Activated CD8-positive, alpha-beta memory T cell treated with anti-CD3 and anti-CD28 coated beads, Interleukin-2, amount 10 ng/mL, durations not matched to agents 7 days and 5 days (primary cell): ENCODE measurements around the gene SNED1. TPM values are rescaled to one million over a fixed set of nuclear protein-coding genes. Genes with fewer than 3 reads are reported as not detected.

ENCODE experiments used
- ATAC-seq: fragments of 150-1000 bp; cut with Tn5 transposase; one replicate; pipeline ENCODE4 v1.10.0; 2021; ENCODE audit warnings: moderate library complexity
- CTCF ChIA-PET: fragments of 350-600 bp; sonication (Branson Sonifier 250); formaldehyde crosslinking; loops from one replicate; lab custom pipeline; 2021; ENCODE audit warnings: antibody characterized with exemption; lab: Charles Lee
- DNase-seq: peaks from one replicate; pipeline ENCODE4 v3.0.0-alpha.2; 2020
- H3K27ac Mint-ChIP-seq: one replicate; pipeline ENCODE4 v1.8.0; 2021; ENCODE audit warnings: mild to moderate bottlenecking, mixed read lengths
- H3K27me3 Mint-ChIP-seq: one replicate; pipeline ENCODE4 v1.8.0; 2021; ENCODE audit warnings: mixed read lengths
- H3K36me3 Mint-ChIP-seq: one replicate; pipeline ENCODE4 v1.8.0; 2021; ENCODE audit warnings: mild to moderate bottlenecking, mixed read lengths
- H3K4me1 Mint-ChIP-seq: one replicate; pipeline ENCODE4 v1.8.0; 2021; ENCODE audit warnings: mixed read lengths
- H3K4me3 Mint-ChIP-seq: one replicate; pipeline ENCODE4 v1.8.0; 2021; ENCODE audit warnings: mild to moderate bottlenecking, moderate library complexity, mixed read lengths
- H3K9me3 Mint-ChIP-seq: one replicate; pipeline ENCODE4 v1.8.0; 2022; ENCODE audit warnings: low read depth, mixed read lengths
- total RNA-seq, 2 experiments: library from RNA; stranded (reverse); gene quantifications; one replicate each; pipeline ENCODE4 v1.2.3, GENCODE V29; 2021

SNED1 gene
- total RNA-seq, 2 experiments from 2014 or later: 3.6 to 4.6 TPM

DNA sequence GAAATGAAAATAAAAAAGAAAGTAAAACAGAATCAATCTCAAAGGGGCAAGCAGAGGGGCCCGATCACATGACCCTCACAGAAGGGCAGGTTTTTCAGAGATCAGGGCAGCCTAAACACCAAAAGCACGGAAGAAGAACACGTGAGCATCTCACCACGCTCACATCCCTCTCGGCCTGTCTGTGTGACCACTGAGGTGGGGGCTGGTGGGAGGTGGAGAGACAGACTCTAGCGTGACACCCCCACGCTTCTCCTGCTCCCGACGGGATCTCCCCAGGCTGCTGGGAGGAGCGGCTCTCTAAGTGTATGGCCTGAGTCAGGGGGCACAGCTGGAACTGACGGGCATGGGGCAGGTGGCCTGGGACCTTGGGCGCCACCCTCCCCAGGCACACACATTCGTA lies 127.2 kb downstream of the SNED1 start:
- Mint-ChIP-seq H3K36me3 (peaks cover 30% of the 10 kb centered on the region), H3K9me3 (no peaks in the 10 kb centered on the region), H3K27ac (no peak overlapping the region), H3K4me1 (peaks cover 29% of the 10 kb centered on the region), H3K4me3 (no peak overlapping the region), H3K27me3 (no peaks in the 10 kb centered on the region)
- CTCF ChIA-PET: no interaction called here
- no peak for DNase-seq
- no peak for ATAC-seq

DNA sequence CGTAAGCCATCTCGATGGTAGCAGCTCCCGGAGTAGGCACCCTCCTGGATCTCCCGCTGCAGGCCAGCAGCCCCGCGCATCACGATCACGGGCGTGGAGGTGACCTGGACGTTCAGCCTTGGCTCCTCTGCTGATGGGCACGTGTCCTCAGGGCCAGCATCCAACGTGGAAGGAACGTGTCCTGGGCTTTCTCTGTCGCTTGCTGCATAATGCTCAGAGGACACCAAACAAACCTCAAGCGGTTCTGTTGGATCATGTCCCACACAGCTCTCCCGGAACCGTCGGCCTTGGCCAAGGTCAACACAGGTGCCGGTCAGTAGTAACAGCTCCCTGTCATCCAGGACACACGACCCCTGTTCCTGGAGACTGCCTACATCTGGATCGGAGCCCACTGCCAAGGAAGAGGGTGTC lies 127.8 kb downstream of the SNED1 start:
- H3K36me3 Mint-ChIP-seq: peaks cover 24% of the 10 kb centered on the region
- H3K4me1 Mint-ChIP-seq: peaks cover 29% of the 10 kb centered on the region
- H3K4me3 Mint-ChIP-seq: no peak overlapping the region
- no peak overlapping the region for H3K27ac Mint-ChIP-seq
- ATAC-seq: no peak
- no peaks in the 10 kb centered on the region for H3K27me3 Mint-ChIP-seq
- CTCF ChIA-PET: no interaction called here
- H3K9me3 Mint-ChIP-seq: no peaks in the 10 kb centered on the region
- DNase-seq: no peak

DNA sequence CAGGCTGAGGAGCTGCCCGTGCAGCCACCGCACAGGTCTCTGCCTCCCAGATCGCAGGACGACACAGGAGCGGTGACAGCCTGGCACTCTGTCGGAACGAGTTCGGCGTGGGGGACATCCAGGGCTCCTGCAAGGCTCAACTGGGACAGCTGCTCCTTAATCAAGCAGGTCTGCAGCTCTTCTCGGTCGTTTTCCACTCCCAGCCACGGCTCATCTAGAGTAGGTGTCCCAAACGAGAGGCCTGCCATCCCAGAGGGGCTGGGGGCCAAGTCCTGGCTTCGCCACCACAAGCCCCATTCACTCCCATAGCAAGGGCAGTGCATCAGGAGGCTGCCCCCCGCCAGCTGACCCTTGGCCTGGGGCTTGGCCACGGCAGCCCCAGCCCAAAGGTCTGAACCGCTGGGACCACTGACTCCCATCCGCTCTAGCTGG lies 128.4 kb downstream of the SNED1 start:
- ATAC-seq: no peak
- DNase-seq: no peak
- Mint-ChIP-seq H3K27ac (no peak overlapping the region), H3K27me3 (no peaks in the 10 kb centered on the region), H3K4me3 (no peak overlapping the region), H3K36me3 (peaks cover 18% of the 10 kb centered on the region), H3K9me3 (no peaks in the 10 kb centered on the region), H3K4me1 (peaks cover 29% of the 10 kb centered on the region)
- CTCF ChIA-PET: no interaction called here

DNA sequence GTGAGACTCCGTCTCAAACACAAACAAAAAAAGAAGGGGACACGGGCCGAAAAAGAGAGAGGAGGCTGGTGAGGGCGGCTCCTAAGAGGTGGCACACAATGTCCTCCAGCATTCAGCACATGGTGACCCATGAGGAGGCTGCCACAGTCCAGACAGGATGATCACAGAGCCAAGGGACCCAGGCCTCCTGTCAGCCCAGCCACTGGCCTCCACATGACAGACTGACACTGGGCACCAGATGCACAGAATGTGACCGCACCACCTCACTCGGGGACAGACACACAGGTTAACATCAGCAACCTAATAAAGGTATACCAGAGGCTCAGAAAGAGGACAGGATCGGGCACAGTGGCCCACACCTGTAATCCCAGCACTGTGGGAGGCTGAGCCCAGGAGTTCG lies 129.8 kb downstream of the SNED1 start:
- H3K36me3 Mint-ChIP-seq: peaks cover 10% of the 10 kb centered on the region
- H3K27ac Mint-ChIP-seq: peak overlapping the region; percentile 65
- CTCF ChIA-PET: no interaction called here
- H3K4me1 Mint-ChIP-seq: peaks cover 29% of the 10 kb centered on the region
- ATAC-seq (no peak), DNase-seq (no peak)
- H3K4me3 Mint-ChIP-seq: no peak overlapping the region
- H3K9me3 Mint-ChIP-seq: no peaks in the 10 kb centered on the region
- H3K27me3 Mint-ChIP-seq: no peaks in the 10 kb centered on the region

DNA sequence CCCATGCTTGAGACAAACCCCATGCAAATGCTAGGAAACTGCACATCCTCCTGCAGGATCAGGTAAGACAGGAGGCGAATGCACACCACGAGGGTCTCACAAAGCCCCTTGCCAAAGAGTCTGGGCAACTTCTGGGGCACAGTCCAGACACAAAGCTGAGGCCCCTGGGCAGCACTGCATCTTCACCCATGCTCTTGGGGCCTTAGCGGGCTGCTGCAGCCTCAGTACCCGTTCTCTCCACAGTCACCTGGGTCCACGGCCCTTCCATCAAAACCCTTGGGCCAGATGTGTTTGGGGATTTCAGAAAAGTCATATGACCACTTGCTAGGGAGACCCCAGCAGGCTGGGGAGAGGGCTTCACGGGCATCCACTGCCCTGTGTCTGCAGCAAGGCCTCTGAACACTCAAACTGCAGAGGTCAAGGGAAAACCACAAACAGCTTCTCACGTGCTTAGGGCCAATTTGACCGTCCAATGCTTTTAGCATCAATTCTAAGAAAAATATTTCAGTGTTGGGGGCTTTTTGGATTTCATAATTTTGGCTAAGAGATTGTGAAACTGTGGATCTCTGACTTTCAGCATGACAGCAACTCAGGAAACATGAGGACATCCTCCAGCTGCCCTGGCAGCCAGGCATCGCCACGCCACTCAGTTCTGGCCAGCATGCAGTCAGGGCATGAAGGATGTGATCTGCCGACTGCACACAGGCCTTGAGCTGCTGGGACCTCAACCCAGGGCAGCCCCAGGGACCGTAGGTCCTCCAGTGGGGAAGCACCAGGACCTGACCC lies 130.9 kb downstream of the SNED1 start:
- ATAC-seq: no peak
- H3K4me1 Mint-ChIP-seq: peaks cover 23% of the 10 kb centered on the region
- H3K27me3 Mint-ChIP-seq: no peaks in the 10 kb centered on the region
- H3K4me3 Mint-ChIP-seq: no peak overlapping the region
- peaks cover 7% of the 10 kb centered on the region for H3K36me3 Mint-ChIP-seq
- CTCF ChIA-PET: interaction anchor here (1.0 kb wide), 1 partner anchor 51 kb away, joined by 3 read pairs; no protein-coding TSS in a partner anchor
- no peaks in the 10 kb centered on the region for H3K9me3 Mint-ChIP-seq
- no peak for DNase-seq
- H3K27ac Mint-ChIP-seq: no peak overlapping the region

DNA sequence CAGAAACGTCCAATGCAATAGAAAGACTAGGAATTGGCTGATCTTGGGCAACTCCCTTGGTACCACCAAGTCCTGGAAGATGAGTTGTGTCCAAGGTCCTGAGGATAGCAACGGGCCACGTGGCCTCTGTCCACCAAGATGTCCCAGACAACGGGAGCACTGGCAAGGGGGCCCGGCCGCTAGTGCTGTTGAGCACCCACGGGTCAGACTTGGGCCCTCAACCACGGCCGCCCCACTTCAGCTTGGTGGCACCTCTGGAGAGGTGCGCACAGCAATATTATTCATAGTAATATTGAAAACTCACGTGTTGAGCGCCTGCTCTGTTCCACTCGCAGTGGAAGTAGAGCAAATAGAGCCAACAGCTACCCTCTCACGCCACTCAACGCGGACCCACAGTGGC lies 131.9 kb downstream of the SNED1 start:
- Mint-ChIP-seq H3K36me3 (peaks cover 7% of the 10 kb centered on the region), H3K27ac (no peak overlapping the region), H3K4me1 (peaks cover 23% of the 10 kb centered on the region), H3K4me3 (no peak overlapping the region), H3K27me3 (no peaks in the 10 kb centered on the region), H3K9me3 (no peaks in the 10 kb centered on the region)
- DNase-seq (no peak), ATAC-seq (no peak)
- CTCF ChIA-PET: no interaction called here

DNA sequence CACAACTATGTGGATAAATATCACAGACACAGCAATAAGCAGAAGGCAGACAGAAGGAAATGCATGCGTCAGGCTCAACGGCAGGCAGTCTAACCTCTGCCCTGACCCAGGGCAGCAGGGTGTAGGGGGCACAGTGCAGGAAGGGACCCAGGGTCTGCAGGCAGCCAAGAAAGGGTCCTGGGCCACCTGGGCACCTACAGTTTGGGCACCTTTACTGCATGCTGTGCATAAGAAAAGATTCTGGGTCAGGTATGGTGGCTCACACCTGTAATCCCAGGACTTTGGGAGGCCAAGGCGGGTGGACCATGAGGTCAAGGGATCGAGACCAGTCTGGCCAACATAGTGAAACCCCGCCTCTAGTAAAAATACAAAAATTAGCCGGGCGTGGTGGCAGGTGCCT lies 133.1 kb downstream of the SNED1 start:
- Mint-ChIP-seq H3K9me3 (no peaks in the 10 kb centered on the region), H3K27me3 (no peaks in the 10 kb centered on the region), H3K36me3 (peaks cover 3% of the 10 kb centered on the region), H3K4me3 (no peak overlapping the region), H3K27ac (no peak overlapping the region), H3K4me1 (peaks cover 18% of the 10 kb centered on the region)
- ATAC-seq (no peak), DNase-seq (no peak)
- CTCF ChIA-PET: no interaction called here

DNA sequence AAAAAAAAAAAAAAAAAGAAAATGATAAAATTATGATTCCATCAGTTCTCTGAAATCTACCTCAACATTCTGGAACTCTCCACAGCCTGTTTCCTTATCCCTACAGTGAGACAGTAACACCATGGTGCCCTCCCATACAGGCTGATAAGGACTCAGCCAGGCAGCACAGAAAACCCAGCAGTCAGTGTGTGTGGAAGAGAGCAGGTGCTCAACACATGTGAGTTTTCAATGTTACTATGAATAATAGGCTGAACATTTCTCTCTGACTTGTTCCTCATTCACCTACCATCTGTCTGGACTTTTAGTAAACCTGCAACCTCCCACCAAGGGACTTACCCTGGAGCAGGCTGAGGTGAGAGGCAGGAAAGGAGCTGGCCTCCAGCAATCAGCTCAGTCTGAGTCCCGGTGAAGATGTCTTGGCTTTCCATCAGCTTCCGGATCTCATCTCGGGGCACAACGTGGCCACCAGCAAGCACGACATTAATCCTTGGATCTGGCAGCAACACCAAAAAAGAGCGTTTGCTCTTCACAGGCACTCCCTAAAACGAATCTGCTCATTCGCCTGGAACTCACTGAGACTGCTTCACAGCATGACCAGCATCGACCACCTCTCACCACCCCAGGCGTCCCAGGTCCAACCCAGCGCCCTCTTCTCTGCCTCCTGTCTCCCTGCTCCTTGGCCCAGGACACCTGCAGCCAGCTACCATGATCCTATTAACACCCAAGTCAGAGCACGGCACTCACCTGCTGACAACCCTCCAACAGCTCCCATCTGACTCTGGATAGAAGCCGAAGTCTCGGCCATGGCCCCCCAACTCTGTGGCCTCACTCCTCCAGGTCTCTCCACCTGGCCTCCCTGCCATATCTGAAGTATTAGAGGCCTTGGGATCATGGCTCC lies 134.4 kb downstream of the SNED1 start:
- no peaks in the 10 kb centered on the region for H3K9me3 Mint-ChIP-seq
- H3K4me1 Mint-ChIP-seq: peaks cover 11% of the 10 kb centered on the region
- peaks cover 3% of the 10 kb centered on the region for H3K36me3 Mint-ChIP-seq
- ATAC-seq (no peak), DNase-seq (no peak)
- H3K27me3 Mint-ChIP-seq: no peaks in the 10 kb centered on the region
- CTCF ChIA-PET: interaction anchor here (0.7 kb wide), 1 partner anchor 25 kb away, joined by 3 read pairs; no protein-coding TSS in a partner anchor
- H3K4me3 Mint-ChIP-seq: no peak overlapping the region
- H3K27ac Mint-ChIP-seq: no peak overlapping the region

DNA sequence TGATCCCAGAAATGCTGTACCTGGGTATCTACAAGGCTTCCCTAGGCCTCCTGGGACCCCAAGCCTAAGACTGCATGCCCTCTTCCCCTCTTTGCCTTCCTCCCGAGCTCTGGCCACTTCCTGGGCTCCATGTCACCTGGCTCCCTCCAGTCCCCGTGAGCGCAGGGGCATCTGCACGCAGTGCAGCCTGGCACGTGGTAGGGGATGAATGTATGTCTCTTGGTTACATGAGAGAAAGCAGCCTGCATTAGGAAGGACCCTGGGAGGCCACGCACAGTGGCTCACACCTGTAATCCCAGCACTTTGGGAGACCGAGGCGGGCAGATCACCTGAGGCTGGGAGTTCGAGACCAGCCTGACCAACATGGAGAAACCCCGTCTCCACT lies 135.0 kb downstream of the SNED1 start:
- CTCF ChIA-PET: no interaction called here
- Mint-ChIP-seq H3K4me3 (no peak overlapping the region), H3K36me3 (peaks cover 3% of the 10 kb centered on the region), H3K27me3 (no peaks in the 10 kb centered on the region), H3K9me3 (no peaks in the 10 kb centered on the region), H3K4me1 (peaks cover 5% of the 10 kb centered on the region), H3K27ac (no peak overlapping the region)
- ATAC-seq: no peak
- no peak for DNase-seq

DNA sequence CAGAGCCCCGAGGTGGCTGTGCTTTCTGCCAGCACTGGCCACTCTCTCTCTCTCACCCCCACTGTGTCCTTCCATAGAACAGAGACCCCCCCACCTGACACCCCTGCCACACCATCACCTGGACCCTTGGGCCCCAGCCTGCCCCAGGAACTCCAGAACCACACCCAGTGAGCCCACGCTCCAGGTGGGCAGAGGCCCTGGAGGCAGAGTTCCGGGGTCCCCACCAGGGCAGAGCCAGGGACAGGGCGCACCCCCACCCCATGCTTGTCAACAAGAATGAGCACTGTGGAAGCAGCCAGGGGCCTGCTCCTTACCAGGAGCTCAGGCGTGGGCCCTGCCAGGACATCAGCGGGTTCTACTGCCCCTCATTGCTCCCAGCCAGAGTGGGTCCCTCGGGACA lies 136.3 kb downstream of the SNED1 start:
- CTCF ChIA-PET: no interaction called here
- H3K4me3 Mint-ChIP-seq: no peak overlapping the region
- no peaks in the 10 kb centered on the region for H3K27me3 Mint-ChIP-seq
- DNase-seq (no peak), ATAC-seq (no peak)
- H3K4me1 Mint-ChIP-seq: peaks cover 3% of the 10 kb centered on the region
- H3K27ac Mint-ChIP-seq: no peak overlapping the region
- no peaks in the 10 kb centered on the region for H3K9me3 Mint-ChIP-seq
- peaks cover 3% of the 10 kb centered on the region for H3K36me3 Mint-ChIP-seq

DNA sequence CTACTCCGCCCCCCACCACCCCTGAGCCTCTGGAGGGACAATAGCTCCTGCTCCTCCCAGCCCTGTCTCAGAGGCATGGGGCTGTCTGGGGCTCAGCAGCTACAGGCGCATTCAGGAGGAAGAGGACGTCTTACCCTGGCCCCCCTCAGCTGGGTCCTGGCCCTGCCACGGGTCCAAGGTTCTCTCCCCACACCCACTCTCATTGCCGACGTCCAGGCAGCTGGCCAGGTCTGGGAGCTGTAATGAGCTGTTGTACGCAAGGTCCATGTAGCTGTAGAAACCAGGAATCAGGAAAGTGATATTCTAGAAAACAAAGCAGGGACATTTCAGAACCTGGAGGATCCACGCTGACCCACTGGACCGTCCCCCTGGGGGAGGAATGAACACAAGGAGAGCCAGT lies 137.3 kb downstream of the SNED1 start:
- Mint-ChIP-seq H3K27ac (no peak overlapping the region), H3K4me3 (no peak overlapping the region), H3K27me3 (no peaks in the 10 kb centered on the region), H3K9me3 (no peaks in the 10 kb centered on the region), H3K4me1 (no peaks in the 10 kb centered on the region), H3K36me3 (peaks cover 3% of the 10 kb centered on the region)
- no peak for ATAC-seq
- CTCF ChIA-PET: interaction anchor here (1.0 kb wide), 1 partner anchor 22 kb away, joined by 3 read pairs; no protein-coding TSS in a partner anchor
- no peak for DNase-seq

DNA sequence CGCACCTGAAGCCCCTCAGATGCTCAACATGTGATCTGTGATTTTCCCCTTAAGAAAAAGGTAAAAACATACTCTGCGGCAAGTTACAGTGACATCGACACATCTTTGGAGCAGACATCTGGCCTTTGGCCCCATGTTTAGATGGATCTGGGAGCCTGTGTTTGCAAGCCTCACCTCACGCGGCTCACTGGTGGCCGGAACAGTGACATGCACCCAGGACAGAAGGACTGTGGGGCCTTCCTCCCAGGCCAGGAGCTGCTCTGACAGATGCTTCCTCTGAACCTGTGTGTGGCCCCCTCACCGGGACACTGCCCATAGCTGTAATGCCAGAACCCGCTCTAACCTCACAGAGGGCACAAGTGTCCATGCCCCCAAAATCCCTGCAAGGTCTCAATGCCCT lies 137.8 kb downstream of the SNED1 start:
- CTCF ChIA-PET: interaction anchor here (1.0 kb wide), 1 partner anchor 21 kb away, joined by 3 read pairs; no protein-coding TSS in a partner anchor
- no peaks in the 10 kb centered on the region for H3K9me3 Mint-ChIP-seq
- DNase-seq (no peak), ATAC-seq (no peak)
- no peak overlapping the region for H3K4me3 Mint-ChIP-seq
- no peaks in the 10 kb centered on the region for H3K27me3 Mint-ChIP-seq
- no peak overlapping the region for H3K27ac Mint-ChIP-seq
- no peaks in the 10 kb centered on the region for H3K4me1 Mint-ChIP-seq
- H3K36me3 Mint-ChIP-seq: peaks cover 3% of the 10 kb centered on the region

DNA sequence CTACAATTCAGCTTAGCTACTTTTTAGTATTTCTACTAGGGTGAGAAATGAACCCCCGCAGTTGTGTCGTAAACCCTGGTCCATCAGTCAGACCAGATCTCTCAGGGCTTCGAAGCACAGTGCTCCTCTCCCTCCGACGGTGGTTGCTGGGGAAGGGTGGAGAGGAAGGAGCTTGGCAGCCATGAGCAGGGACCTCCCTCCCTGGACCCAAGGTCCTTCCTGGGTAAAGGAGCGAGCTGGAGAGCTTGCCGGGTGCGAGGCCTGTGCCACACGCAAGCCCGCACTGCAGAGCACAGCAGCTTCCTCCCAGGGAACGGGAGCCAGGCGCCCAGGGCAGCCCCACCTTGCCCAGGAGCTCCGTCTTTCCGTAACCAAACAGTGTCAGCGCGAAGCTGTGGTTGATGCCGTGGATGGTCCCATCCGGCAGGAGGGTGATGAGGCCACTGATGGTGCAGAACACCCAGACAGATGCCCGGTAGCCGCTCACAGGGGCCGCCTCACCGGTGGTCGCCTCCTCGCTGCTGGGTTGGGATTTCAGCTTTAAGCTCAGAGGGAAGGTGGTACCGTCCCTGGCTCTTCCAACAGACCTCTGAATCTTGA lies 138.3 kb downstream of the SNED1 start:
- no peaks in the 10 kb centered on the region for H3K4me1 Mint-ChIP-seq
- CTCF ChIA-PET: no interaction called here
- DNase-seq (no peak), ATAC-seq (no peak)
- no peaks in the 10 kb centered on the region for H3K27me3 Mint-ChIP-seq
- no peak overlapping the region for H3K27ac Mint-ChIP-seq
- H3K9me3 Mint-ChIP-seq: no peaks in the 10 kb centered on the region
- H3K36me3 Mint-ChIP-seq: peaks cover 3% of the 10 kb centered on the region
- H3K4me3 Mint-ChIP-seq: no peak overlapping the region
